Measurements from ENCODE around the gene C9orf152.

DNA sequence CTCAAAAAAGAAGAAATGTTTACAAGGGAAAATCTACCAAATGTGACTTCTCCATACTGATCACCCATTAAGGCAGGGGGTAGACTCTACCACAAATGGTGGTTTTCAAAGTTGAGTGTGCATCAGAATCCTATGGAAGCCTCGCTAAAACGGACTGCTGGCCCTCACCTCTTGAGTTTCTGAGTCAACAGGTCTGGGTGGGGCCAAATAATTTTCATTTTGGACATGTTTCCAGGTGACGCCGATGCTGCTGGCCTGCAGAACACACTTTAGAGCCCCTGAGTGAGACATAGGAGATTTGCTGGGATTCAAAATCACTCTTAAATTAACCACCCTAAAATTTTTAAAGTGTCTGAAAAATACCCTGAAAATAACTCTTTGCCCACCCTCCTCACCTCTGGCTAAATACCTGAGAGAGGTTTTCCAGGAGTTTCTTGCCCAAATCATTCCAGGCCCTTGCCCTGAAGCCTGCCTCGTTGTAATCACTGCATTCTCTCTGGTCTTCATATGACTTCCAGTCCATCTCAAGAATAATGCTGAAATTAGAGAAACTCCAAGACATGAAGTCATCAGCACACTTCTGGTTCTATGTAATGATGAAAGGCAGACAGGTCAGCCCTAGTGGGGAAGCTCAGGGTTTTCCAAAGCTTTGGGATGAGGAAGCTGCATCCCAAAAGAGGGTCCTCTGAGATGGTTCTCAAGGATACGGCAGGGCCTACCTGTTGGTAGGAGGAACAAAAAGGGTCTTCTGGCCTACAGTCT lies 18.2 kb downstream of the C9orf152 start:
- no peak for TF ChIP-seq EZH2 (IDR thresholded peaks at IDR 0.05)
- TF ChIP-seq CTCF (IDR thresholded peaks at IDR 0.05), result no peak
- no peak for TF ChIP-seq EZH2phosphoT487 (IDR thresholded peaks at IDR 0.05)
